Measurements from ENCODE around the gene SOX6.

The SOX6 gene

DNA sequence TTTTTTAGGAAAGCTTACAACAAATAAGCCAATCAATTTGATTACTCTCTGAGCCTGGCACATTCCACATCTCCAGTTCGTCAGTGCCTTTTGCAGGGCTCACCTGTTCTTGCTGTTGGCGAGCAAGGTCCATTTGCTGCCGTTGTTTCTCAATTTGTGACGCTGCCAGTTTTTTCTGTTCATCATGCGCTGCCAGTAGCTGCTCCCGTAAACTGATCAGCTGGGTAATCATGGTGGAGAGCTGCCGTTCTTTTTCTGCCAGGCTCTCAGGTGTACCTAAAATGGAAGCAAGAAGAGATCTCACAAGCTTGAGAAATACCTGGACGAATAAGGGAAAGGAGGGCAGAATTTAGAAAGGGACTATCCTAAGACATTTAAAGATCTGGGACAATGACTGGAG lies 169.7 kb downstream of the SOX6 start:
- DNase-seq (ENCODE audit: low spot score): no peak

DNA sequence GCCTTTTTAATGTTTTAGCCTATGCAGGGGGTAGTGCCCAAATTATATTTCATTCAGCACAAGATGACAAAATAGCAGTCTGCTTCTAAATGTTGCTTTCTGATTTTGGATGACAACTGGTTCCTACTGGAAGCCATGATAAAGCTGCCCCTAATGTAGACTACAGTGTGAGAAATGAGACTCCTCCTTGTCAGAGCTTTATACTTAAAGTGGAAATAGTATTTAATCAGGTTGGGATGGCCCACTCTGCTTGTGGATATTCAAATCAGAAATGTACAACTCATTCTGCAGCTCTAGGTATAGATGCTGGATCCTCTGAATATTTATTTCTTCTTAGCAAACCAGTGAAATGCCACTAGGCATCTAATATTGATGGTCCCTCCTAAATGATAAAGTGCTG lies 171.3 kb downstream of the SOX6 start:
- no peak for DNase-seq (ENCODE audit: low spot score)

DNA sequence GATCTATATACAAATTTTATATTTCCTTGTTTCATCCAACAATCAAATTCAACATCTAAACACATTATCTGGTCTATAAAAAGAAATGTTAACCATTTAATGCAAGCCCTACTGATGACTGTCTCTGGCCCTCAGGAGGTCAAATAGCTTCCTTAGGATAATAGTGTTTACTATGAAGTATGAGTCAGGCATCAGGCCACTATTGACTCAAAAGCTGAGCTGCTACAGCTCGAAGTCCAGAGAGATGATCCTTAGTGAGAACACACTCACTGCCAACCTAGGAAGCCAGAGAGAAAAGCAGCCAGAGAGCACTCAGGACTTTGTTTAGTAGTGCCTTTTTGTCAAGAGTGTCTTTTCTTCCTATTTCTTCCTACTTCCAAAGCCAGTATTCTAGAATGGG lies 171.8 kb downstream of the SOX6 start:
- no peak for DNase-seq (ENCODE audit: low spot score)

DNA sequence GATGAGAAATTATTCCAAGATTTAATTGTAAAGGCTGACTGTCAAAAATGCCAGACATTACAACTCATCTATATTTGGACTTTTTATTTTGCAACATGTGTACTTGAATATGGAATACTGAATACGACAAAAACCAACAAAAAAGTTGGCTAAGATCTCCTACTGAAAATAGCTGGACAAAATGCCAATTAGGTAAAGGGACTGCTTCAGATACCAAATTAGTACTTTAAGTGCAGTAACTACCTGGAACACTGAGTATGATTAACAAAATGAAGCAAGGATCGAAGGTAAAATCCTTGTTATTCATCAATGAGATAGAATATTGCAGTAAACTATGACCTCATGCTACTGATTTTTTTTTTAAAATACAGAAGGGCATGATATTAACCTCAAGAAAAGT lies 173.8 kb downstream of the SOX6 start:
- DNase-seq (ENCODE audit: low spot score): no peak

DNA sequence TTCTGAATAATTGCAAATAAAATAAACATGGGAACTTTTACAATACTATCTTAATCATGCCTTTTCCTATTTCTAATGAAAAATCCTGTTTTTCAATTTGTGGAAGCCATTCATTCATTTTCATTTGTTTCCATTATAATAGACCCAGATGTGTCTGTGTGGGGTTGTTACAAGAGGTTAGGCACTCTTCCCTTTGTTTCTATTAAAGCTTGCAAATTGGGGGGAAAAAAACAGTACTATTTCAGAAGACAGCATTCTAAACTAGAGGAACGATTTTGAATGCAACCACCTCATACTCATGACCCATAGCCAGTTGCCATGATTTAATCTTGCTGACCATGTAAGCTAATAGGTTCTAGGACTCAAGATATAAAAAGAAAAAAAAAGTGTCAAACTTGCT lies 175.5 kb downstream of the SOX6 start:
- DNase-seq (ENCODE audit: low spot score): no peak

DNA sequence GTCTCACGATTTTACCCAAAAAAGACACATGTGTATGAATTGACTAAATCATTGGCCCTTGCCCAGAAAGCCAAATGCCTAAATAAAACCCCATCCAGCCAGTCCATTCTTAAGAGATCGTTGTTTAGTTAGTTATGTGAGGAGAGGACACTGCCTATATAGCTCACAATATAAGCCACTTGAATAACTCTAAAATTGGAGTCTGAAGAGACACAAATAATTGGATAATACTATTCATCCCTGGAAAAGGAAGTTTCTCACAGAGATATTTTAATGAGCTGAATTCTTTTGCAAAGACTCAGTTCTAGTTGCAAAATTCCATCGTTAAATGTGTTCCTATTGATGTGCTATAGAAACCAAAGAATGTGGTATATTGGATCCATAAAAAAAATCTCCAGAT lies 176.7 kb downstream of the SOX6 start:
- no peak for DNase-seq (ENCODE audit: low spot score)

DNA sequence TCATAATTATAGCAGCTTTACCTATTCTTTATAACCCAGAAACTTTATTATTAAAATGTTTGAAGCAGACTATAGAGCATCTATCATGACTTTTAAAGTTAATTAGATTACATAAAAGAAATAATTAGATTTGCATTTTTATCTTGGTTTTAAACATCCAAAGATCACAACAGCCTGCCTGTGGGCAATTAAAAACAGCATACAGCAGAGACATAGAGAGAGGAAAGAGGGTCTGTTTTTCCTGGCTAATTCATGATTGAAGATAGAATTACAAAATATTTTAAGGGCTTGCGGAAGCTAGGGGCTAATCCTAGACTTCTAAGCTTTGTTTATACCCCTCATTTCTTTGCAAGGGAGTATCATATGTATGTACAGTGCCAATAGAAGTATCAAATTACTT lies 178.1 kb downstream of the SOX6 start:
- DNase-seq (ENCODE audit: low spot score): no peak

DNA sequence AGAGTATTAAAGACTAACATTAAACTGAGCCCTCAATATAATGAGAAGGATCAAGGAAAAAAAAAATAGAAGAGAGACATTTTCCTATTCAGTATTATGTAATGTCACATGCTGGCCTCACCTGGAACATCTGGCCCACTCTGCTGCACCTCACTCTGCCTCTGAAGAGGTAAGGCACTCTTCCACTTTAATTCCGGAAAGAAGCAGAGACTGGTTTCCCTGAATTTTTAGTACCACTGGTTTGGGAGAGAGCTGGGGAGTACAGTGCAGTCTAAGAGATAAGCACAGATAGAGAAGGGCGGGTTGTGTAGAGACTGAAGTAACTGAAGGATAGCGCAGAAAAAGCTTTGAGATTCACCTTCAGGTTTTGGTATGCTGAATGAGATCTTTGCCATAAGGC lies 178.7 kb downstream of the SOX6 start:
- DNase-seq (ENCODE audit: low spot score): no peak

DNA sequence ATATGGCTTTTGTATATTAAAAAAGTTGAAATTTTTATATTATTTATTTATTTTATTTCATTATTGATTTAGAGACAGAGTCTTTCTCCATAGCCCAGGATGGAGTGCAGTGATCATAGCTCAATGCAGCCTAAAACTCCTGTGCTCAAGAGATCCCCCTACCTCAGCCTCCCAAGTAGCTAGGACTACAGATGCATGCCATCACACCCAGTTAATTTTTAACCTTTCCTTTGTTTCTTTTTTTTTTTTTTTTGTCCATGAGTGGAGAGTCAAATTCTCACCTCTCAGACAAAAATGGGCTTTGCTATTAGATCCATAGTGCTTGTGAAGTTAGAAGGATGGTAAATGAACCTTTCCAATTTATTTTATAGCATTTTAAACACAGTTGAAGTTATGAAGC lies 182.5 kb downstream of the SOX6 start:
- DNase-seq (ENCODE audit: low spot score): no peak

DNA sequence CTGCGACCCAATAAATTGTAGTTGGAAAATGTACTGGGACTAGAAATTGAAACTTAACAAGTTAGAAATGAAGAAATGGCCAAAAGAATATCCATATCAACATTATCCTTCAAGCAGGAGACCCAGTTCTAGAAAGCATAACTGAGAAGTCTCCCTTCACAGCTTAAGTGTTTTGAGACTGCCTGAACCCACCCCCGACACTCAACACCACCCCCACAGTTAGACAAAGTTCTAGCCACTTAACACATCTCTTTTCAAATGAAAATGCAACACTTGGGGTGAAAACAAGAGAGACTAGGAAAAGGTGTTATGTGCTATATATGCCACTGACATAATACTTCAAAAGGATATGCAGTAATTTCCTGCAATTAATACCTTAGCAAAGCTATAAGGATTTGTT lies 184.5 kb downstream of the SOX6 start:
- DNase-seq (ENCODE audit: low spot score): no peak

DNA sequence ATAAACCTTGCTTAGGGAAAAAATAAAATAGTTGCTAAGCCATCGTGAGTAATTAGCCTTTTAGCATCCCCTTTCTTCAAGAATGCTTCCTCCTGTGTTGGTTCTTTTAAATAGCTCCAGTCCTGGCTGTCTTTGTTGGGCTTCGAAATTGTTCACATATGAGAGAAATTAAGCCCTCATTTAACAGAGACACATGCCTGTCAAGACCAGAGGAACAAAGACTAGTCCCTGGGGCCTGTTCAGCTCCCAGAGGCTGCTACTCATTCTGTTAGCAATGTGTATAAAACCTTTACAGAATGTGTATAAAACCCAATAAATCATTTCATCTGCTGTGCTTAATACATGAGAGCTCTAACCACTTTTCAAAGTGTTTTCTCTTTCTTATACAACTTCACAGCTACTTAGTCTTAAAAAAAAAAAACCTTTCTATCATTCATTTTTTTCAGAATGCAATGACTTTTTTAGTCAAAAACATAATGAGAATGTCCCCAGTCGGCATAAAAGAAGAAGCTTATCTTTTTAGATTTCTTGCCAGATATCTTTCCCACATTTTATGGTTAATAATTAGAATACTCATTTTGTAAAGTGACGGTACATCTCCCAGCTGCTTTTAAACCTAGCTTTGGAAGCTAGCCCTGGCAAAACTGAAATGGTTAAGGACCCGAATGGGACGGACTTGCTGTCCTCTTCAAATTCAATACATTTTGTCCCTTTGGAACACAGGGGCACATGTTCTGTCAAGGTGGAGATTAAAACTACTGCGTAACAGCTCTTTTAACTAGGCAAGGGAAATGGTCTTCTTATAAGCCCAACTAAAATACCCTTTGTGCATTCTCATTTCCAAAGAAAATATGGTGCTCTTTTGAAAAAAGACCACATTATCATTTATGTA lies 186.1 kb downstream of the SOX6 start:
- no peak for DNase-seq (ENCODE audit: low spot score)

DNA sequence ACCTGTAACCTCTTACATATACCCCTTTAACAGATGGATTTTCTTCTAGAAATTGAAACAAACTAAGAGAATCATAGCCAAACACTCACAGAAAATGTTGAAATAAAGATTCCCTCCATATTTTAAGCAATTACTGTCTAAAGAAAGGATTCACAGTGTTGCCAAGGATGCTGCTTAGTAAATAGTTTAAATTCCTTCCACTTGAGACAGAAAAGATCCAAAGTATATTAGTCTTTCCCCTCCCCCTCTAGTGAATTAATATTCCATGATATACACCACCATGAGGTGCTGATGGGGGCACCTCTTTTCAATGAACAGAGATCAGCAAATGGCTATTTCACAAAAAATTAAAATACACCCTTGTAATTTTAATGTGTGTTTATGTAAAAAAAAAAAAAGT lies 186.8 kb downstream of the SOX6 start:
- no peak for DNase-seq (ENCODE audit: low spot score)

DNA sequence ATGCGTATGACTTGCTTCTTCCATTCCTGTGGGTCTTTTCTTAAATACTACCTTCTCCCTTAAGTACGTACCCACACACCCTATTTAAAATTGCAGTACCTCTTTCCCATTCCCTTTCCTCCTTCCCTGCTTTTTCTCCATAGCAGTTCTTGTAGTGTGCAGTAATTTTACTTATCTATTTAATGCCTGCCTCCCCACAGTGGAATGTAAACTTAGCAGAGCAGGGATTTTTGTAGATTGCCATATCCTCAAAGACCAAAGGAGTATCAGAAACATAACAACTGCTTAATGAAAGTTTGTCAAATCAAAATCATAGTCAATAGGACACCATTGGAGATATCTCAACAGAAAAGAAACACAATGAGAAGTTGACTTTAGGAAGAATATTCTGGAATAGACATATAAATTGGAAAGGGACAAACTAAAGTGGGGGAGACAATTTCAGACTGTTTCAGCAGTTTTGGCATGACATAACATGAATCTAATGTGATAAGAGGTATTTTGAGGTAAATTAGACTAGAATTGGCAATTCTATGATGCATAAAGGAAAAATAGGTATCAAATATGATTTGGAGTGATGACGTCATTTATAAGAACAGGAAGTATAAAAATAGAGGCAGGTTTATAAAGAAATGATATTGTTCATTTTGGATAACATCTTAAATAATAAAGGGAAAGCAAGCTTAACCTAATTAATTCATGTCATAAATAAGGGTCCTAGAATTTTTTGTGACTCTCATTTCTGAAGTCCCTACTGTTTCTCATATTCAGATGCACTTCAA lies 188.4 kb downstream of the SOX6 start:
- DNase-seq (ENCODE audit: low spot score): no peak

DNA sequence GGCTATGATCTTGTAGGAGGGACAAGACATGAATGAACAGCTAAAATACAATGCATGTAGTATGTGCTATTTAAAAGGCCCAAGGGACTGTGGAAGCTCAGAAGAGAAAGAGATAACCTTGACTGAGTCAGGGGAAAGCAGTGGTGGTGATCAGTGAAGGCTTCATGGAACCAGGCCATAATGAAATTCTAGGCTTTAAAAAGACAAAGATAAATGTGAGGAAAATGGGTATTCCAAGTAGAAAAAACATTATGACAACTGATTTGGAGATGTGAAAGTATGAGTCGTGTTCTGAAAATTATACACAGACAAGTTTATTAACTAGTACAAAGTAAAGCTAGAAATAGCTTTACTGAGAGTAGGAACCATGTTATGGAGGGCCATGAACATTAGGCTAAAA lies 189.8 kb downstream of the SOX6 start:
- DNase-seq (ENCODE audit: low spot score): no peak

DNA sequence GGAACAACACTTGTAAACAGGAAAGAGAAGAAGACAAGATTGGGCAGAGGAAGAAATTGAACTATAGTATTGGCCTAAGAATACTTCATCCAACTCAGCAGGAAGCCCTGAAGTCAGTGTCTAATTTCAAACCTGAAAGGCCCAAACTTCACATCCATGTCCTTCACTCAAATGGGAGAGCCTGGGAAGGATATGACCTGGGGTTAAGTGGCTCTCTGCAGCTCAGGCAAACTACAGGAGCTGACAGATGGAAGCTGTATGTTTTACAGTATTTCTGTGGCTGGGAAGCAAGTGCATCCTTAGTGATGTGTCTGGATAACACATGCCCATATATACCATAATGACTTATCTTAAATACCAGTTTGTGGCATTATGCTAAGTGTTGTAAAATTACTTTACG lies 196.2 kb downstream of the SOX6 start:
- no peak for DNase-seq (ENCODE audit: low spot score)

DNA sequence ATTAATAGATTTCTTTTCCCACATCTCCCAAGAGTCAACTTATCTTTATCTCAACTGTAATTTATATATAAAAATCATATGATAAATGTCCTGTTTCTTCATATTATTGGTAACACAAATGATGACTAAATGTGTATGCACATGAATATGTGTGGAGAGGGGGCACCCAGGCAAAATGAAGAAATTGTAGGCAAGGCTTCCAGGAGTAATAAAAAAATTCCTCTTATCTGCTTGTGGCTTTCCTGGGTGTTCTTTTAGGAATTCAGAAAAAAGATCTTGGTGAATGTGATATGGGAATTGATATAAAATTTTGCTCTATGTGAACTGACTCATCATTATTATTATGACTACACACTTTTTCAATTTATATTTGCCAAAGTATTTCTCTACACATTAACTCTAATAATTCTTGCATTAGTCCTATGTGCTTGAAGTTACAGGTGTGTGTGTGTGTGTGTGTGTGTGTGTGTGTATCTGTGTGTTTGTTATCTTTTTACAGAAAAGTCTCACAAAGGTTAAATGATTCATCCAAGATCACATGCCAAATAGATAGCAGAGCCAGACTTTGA lies 197.8 kb downstream of the SOX6 start:
- DNase-seq (ENCODE audit: low spot score): no peak

DNA sequence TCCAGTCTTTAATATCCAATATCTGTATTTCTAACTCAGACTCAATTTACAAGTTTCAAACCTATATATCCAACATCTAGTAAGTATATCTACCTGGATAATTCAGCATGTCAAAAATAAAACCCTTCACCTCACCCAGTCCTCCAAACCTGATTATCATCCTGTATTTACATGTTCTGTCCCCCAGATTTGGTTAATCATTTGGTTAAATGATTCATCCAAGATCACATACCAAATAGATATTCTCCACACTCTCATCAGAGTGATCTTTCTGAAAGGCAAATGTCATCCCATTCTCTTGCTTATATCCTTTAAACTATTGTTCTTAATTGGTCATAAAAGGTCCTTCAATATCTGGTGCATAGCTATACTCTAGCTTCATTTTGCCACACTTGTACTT lies 199.0 kb downstream of the SOX6 start:
- DNase-seq (ENCODE audit: low spot score): no peak

DNA sequence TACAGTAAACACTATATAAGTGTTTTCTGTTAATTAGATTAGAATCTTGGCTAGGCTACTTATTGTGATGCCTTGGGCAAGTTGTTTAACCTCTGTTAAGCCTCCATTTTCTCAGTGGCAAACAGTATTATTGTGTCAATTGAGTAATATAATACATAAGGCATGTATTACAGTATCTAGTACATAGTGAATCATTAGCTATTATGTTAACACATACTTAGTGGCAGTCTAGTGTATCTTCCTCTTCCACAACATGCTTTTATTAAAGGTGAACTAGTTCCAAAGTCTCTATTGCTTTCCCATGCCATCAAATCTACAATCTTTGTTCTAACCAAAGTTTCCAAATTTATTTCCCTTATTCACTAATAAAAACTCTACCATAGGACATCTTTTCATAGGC lies 200.9 kb downstream of the SOX6 start:
- no peak for DNase-seq (ENCODE audit: low spot score)

DNA sequence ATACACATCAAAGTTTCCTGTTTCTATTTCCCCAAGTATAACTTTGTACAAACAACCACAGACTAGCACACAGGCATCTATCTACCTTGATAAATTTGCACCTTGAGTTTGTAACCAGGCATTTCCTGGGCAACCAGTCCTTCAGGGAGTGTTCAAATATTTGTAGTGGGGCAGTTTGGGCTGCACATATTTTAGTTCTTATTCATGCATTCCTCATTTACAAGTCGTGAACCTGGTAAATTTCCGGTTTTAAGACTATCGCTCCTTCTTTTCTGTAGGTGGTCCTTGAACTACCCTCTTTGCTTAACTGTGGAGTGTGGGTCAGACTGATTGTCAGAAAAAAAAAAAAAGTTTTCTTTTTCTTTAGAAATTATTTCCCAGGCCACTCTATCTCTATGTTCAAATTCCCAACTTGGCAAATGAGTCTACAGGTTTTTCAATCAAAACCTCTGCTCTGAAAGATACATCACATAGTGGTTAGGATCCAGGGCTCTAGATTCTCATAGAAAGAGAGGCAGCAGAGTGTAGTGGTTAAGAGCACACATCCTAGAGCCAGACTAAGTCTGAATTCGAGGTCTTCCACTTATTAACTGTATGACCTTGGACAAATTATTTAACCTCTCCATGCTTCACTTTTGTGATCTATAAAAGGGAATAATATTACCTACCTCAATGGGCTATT lies 201.5 kb downstream of the SOX6 start:
- DNase-seq (ENCODE audit: low spot score): no peak

DNA sequence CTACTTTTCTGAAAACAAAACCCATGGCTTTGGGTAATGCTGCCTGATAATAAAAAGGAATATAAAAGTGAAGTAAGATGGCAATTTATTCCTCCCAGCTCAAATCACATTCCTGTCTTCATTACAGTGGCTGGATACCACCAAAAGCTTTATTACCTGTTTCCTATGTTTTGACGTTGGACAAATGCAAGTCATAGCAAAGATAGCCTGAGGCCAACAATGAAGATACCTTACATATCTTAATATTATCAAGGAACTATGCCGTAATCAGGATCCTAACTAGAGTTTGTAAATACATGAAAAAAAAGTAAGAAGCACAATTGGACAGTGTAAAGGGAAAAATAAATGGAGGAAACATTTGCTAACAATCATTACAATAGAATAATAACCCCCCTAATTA lies 202.4 kb downstream of the SOX6 start:
- DNase-seq (ENCODE audit: low spot score): no peak

DNA sequence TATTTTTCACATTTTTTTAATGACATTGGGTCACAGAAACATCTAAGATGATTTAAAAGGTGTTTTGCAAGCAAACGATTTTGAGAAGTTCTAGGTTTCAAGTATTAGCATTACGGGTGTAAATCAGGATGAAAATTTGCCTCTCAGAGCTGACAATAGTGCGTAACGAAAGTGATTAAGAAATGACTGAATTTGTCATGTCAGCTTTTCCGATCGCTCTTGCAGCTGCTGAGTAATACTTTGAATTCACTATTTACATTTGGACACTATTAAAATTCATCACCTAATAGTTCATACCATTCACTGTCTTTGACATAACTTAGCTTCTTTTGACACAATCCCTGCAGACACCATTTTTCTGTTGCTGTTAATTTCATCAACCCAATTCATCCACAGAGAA lies 205.2 kb downstream of the SOX6 start:
- DNase-seq (ENCODE audit: low spot score): no peak

DNA sequence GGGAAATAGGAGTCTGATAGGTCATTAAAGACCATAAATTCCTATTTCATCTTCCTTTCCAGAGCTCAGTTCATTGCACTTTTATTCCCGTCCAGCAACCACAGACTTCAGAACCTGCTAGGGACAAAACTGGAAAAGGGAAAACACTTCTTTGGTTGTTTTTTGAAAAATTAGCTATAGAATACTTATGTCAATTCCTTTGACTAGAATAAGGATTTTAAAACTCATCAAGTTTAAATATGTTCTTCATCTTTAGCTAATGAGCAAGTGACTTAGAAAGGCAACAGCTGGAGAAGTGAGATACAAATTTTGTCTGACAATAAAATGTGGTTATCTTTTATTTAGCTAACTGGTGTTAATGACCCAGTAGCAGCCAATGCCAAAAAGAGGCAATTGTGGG lies 206.9 kb downstream of the SOX6 start:
- DNase-seq (ENCODE audit: low spot score): no peak

All from D341Med (cell line).